OCI-M1 (cell line): ENCODE measurements around the gene GTF2H1.
"Not testable (repeated sequence)": the region's sequence is repeated elsewhere in the genome, so short reads cannot be mapped to it uniquely, and the experiment has no call there.

Source experiments
- DNase-seq: peaks from one replicate; lab custom pipeline; 2025; lab: John Stamatoyannopoulos, UW

GTF2H1 gene

DNA sequence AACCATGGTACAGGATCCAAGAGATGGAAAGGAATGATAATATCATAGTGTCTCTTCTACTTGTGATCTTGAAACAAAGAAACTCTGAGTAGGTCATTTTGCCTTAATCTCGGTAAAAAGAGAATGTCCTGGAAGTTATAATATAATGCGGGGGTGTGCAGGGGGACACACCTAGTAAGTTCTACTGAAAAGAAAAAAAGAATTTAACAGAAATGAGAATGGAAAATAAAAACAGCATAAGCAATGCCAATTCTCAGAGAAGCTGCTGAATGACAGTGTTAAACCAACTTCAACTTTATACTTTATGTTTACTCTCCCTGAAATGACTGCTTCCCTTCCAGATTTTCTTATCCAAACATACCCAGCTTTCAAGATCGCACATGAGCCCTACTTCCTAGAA lies 2.5 kb upstream of the GTF2H1 start:
- no peak for DNase-seq

DNA sequence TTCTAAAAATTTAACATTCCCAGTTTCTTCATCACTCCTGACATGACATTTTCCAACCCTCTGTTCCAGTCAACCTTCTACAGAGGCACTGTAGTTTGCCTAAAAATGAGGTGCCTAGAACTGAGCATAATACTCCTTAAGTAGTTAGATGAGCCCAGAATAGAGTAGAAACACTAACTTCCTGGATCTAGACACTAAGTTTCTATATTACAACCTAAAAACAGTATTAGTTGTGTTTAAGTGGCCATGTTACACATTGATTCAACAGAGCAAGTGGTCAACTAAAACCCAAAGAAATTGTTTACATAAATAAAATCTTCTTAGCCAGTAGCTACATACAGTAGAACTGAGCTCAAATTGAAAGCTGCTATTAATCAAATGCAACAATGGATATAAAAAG lies 1.8 kb upstream of the GTF2H1 start:
- peak; percentile 36 for DNase-seq

DNA sequence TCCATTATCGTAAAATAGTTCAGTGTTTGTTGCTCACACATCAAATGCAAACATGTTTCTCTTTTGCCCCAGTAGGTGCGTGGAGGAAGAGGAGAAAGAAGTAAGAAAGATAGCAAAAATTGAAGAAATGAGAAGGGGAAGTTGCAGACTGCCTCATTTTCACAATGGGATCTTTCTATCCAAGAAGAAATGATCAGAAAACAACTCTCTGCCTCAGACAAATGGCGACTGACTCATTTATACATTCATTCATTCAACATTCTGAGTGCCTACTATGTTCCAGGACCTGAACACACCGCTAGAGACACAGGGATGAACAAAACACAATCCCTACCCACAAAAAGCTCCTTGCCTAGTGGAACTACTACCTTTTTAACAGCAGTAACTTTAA lies 794 bp upstream of the GTF2H1 start:
- peak; percentile 80 for DNase-seq

DNA sequence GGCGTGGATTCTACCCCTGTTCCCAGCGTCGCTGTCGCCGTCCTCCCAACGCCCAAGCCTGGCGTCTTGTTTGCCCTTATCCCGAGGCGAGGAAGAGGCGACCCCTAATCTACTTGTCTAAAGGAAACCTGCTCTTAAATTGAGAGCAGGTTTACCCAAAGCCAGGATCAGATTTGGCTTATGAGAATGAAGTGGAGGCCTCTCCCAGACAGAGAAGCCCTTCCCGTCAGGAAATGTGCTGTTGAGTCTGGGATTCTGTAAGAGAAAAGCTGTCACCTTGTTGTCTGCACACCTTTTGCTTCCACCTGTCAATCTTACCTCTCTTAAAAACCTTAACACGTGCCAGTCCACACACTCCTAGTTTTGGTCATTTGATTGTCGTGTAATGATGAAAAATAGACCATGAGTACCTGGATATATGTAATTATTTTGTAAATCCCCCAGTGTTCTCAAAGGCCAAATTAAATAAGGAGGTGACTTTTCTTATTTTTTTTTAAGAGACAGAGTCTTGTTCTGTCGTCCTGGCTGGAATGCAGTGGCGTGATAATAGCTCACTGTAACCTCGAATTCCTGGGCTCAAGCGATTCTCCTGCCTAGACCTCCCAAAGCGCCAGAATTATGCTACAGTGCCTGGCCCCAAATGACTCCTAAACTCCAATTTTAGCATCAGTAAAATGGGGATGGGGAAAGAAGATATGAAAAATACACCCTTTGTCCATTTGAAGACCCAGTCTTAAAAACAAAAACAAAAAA lies 627 bp downstream of the GTF2H1 start:
- DNase-seq = peak; percentile 51

DNA sequence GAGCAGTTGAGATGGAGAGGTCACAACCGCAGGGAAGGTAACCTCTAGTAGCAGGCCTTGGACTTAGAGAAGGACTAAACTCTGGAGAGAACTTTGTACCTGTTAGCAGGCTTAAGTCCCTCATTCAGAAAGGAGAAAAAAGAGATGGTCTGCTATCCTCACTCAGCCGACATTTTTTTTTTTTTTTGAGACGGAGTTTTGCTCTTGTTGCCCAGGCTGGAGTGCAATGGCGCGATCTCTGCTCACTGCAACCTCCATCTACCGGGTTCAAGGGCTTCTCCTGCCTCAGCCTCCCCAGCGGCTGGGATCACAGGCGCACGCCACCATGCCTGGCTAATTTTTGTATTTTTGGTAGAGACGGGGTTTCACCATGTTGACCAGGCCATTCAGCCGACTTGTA lies 1.5 kb downstream of the GTF2H1 start:
- not testable (repeated sequence) for DNase-seq

DNA sequence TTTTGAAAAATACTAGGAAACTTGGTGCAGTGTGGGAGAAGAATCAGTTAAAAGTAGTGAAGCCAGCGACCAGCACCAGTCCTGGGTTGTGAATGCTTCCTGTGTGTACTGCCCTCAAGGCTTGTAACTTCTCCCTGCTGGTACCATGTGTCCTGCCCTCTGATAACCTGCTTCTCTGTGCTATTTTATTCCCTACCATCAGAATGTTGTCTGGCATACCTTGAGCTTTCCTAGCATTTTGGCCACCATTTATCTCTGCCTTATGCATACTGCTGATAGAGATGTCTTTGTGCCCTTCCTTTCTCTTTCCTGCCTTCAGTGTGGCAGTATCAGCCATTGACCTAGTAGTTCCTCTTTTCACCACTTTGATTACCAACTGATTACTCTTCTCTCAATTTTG lies 2.0 kb downstream of the GTF2H1 start:
- DNase-seq = peak; percentile 72

DNA sequence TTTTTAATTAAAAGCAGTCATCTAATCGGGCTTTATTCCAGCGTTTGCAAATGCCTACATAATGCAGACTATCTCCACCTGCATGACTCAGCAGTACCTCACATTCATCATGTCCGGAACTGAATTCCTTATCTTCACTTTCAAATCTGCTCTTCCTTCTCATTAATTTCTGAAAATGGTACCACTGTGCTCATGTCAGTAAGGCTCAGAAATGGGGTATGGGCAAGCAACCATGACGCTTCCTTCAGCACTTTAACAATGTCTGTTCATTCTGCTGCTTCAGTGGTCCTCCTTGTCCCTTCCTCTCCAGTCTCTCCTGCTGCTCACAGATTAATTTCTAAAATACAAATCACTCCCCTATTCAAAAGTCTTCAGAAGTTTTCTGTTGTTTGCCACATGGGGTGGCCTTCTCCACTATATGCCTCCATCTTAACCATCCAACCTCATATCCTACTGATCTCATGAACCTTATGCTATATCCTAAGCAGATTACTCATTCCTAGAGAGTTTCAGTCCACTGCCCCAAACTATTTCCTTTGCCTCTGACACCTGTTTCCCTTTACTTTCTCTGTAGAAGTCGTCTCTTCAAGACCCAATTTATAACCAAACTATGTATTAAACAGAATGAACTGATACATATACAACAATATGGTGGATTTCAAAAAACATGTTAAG lies 7.0 kb downstream of the GTF2H1 start:
- peak; percentile 34 for DNase-seq

DNA sequence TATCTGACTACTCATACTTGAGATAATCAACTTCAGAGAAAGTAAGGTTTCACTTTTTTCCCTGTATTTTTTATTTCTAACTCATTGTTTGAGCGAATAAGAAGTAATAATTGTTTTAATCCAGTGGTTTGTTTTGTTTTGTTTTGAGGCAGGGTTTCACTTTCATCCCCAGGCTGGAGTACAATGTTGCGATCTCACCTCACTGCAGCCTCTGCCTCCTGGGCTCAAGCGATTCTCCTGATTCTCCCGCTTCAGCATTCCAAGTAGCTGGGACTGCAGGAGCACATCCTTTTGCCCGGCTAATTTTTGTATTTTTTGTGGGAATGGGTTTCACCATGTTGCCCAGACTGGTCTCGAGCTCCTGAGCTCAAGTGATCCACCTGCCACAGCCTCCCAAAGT lies 8.6 kb downstream of the GTF2H1 start:
- DNase-seq = no peak

DNA sequence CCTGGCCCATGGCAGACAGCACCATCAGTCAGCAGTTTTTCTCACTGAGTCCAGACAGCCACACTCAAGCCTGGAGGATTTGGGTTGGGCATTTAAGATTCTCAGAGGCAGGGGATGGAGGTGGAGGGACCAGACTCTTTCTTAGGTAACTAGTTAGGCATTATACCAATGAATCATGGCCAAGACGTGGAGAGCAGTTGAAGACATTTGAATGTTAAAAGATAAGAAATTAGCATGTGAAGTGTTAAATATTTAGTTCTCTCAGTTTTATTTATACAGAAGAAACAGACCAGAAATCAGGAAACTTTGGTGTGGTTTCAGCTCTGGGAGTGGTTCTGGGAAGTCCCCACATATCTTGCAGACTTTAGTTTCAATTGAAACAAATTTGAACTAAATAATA lies 9.9 kb downstream of the GTF2H1 start:
- no peak for DNase-seq

DNA sequence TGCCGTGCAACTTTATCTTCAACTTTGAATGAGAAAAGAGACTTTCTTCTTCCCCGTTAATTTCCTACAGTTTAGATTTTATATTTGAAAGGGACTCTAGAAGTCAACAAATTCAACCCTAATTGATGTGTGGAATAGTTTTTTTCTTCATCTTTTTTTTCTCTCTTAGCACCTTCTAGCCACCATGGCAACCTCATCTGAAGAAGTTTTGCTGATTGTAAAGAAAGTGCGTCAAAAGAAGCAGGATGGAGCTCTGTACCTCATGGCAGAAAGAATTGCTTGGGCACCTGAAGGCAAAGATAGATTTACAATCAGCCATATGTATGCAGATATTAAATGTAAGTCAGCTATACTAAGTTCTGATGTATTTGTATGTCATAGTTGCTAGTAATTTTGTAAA lies 10.5 kb downstream of the GTF2H1 start:
- no peak for DNase-seq

DNA sequence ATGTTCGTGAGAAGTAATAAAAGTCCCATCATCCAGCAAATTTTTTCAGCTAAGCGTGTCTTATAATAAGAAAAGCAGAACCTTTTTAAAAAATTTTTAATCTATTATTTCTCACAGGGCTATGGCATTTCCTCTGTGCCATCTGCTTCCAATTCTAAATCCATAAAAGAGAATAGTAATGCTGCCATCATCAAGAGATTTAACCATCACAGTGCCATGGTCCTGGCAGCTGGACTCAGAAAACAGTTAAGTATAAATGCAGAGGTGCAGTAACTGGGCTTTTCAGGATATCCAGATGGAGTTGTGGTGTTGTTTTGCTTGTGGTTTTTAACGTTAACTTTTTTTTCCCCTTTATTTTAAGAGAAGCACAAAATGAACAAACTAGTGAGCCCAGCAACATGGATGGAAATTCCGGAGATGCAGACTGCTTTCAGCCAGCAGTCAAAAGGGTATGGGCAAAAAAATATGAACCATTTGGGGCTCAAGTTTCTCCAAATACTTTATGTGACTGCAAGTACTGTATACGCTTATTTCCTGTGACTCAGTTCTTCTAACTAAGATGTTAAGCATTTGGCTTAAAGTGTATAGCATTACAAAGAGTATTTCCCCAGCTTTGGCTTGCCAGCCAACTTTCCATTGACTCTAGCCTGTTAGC lies 25.2 kb downstream of the GTF2H1 start:
- no peak for DNase-seq

DNA sequence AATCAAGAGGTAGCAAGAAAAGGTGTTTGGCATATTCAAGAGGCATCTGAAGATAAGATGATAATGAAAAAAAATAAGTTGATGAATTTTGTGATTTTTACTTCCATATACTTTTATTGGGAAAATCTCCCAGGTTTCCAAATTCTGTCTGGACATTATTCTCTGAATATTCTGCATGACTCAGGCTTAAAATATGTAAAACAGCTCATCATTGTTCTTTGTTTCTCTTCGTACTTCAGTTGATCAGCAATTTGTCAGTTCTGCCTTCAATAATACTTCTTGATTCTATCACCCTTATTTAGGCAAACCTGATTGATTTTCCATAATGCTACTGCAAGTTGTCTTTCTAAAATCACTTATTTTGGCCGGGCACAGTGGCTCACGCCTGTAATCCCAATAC lies 30.2 kb downstream of the GTF2H1 start:
- no peak for DNase-seq

DNA sequence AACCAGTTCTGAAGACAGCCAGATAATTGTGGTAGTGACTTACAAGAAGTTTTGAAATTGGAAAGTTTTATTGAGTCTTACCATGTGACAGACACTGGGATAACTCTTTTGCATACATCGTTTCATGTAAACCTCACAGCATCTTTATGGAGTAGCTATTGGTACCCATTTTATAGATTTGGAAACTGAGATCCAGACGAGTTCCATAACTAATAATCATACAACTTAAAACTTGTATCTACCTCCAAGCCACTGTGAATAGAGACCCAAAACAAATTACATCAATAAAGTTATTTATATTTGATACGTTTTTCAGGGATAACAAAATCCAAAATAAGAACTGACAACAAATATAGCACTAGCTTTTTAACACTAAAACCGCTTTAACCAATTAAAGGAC lies 36.3 kb downstream of the GTF2H1 start:
- no peak for DNase-seq

DNA sequence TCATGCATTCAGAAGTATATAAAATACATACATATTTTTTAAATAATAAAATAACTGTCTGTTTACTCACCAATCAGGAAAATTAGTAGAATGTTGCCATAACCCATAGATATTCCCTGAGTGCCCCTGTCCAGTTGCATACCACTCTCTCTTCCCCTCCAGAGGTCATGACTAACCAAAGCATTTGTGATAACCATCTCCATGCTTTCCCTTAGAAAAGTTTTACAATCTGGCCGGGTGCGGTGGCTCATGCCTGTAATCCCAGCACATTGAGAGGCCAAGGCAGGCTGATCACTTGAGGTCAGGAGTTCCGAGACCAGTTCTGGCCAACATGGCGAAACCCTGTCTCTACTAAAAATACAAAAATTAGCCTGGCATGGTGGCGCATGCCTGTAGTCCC lies 38.8 kb downstream of the GTF2H1 start:
- no peak for DNase-seq

DNA sequence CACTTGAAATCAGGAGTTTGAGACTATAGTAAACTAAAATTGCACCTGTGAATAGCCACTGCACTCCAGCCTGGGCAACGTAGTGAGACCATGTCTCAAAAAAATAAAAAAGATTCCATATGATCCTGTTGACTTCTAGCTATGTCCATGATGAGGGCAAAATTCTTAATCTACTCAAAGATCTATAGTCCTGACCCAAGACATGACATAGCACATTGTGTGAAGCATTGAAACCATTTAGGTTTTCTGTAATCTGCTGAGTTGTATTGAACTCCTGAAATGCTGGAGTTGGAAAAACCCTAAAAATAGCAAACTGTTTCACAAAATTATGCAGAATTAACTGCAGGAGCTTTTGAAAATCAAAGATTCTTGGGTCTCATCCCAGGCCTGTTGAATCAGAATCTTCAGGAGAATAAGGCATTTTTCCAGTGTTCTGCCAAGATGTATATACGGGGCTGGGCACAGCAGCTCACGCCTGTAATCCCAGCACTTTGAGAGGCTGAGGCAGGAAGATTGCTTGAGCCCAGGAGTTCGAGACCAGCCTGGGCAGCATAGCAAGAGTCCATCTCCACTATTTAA lies 42.2 kb downstream of the GTF2H1 start:
- DNase-seq = no peak

DNA sequence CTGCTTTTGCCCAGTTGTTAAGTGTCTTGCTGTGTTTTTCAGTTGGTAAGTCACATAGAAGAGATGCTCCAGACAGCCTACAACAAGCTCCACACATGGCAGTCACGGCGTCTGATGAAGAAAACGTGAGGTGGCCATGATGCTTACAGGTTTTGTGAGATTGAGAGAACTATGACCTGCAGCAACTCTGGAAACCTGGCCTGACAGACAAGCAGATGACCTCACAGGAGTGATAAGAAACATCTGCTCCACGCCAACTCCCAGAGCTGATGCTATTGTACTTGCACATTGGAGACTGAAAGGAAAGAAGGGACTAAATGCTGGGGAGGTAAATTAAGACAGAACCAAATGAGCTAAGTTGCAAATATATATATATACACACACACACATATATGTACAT lies 43.4 kb downstream of the GTF2H1 start:
- no peak for DNase-seq

DNA sequence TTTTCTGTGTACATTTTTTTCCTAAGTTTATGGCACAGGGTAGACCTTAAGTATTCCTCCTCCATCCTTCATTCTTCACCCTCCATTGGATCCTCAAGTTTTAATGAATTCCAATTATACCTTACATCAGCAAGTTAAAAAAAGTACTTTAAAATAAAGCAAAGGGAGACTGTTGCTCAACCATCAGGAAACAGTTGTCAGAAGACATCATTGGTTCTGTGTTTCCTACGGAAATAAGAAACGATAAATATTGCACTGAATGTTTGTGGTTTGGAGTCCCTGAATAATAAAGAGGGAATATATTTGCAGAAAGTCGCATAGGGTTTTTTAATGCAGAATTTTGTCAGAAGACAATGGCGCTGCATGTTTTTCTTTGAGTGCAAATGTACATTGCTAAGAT lies 43.9 kb downstream of the GTF2H1 start:
- no peak for DNase-seq

DNA sequence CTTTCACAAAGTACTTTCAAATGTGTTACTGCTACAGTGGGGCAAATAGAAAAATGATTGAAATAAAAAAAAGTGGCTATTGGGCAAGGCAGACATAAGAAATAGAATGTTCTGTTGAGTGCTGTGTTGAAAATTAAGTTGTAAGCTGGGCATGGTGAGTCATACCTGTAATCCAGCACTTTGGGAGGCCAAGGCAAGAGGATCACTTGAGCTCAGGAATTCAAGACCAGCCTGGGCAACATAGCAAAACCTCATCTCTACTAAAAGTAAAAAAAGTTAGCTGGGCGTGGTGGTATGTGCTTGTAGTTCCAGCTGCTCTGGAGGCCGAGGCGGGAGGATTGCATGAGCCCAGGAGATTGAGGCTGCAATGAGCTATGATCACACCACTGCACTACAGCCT lies 45.1 kb downstream of the GTF2H1 start:
- DNase-seq = no peak

DNA sequence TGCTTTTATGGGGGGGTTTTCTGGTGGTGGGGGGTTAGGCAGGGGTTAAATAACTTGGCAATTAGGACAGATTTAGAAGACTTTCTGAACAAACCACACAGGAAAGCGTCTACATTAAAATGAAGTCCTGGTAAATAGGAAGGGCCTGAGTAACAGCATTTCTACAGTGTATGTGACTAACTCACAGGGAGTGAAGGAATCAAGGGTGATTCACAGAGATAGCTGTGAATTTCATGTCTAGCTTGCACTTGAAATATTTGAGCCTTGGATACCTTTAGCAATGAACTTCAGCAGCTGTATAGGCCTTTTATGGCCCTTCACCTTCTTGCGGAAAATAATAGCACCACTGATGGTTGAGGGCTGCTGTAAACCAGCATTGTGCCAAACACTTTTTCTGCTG lies 45.9 kb downstream of the GTF2H1 start:
- no peak for DNase-seq

DNA sequence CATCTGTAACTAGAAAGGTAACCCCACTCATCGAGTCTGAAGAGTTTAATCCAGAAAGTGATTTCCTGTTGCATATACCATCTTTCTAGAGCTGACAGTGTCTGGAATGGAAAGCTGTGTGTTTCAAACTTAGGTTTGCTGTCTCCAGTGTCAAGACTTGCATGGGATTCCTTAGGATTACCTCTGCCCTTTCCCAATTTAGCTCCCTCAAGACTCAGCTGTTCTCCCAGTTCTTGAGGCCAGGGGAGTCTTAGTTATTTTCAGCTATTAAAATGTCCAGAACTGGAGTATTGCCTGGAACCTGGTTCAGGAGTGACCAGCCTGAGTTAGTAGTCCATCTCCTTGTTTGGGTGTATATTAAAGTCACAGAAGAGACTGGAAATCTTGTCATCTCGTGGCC lies 47.0 kb downstream of the GTF2H1 start:
- DNase-seq = no peak

DNA sequence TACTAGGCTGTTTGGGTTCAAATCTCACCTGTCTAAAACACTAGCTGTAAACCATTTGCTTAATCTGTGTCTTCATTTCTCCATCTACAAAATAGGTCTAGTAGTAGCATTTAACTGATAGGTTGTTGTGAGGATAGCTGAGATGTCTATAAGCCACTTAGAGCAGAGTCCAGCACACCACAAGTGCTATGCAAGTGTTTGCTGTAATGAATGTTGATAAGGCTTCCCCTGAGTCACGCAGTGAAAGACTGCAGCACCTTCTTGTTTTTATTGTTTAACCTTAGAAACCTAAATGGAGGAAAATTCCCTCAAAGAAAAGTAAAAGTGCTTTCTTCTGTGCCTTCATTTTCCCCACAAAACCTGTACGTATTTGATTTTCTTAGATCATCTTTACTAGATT lies 48.9 kb downstream of the GTF2H1 start:
- DNase-seq = peak; percentile 33

DNA sequence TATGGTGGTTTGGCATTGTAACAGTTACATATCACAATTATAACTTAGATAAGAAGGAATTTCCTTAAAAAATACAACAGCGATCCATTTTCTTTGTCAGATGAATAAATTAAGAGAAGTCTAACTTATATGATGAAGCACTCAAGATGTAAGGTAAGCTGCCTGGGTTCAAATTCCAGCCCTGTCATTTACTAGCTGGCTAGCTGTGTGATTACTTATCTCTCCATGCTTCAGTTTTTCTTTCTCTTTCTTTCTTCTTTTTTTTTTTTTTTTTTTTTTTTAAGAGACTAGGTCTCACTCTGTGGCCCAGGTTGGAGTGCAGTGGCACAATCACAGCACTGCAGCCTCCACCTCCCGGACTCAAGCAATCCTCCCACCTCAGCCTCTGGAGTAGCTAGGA lies 49.8 kb downstream of the GTF2H1 start:
- DNase-seq = peak; percentile 5

DNA sequence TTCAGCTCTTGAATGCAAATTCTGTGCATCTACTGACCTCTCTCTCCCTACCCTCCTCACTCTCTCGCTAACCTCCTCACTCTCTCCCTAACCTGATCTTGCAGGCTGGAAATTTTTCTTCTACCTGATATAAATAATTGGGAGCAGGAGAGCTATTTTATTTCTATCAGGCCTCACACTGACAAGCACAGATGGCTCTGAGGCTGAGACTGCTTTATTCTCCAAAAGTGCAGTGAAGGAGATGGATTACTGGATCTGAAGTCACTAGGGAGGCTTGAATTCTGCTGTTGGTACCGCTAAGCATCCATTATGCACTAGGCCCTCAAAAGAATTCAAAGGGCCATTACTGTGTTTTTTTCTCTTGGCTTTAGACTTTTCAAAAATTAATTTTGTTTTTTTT lies 52.6 kb downstream of the GTF2H1 start:
- DNase-seq = no peak
